H1 (cell line): ENCODE results near the gene LIN54. TPM values are rescaled to one million over a fixed set of nuclear protein-coding genes. Genes with fewer than 3 reads are reported as not detected.

Source experiments
- CTCF ChIA-PET: fragments of 300-600 bp; sonication (Branson Sonifier 250); formaldehyde crosslinking; loops from one replicate; lab custom pipeline; 2021; ENCODE audit not compliant: partially characterized antibody; lab: Charles Lee
- POLR2A ChIA-PET: fragments of 300-600 bp; sonication (Branson Sonifier 250); formaldehyde crosslinking; loops from one replicate; lab custom pipeline; 2021; ENCODE audit warnings: inconsistent platforms; ENCODE audit not compliant: partially characterized antibody; lab: Charles Lee
- DNase-seq, 2 experiments: peaks; one replicate each; pipeline versions ENCODE4 v3.0.0 to v3.0.0-alpha.2; 2010 to 2022; ENCODE audit warnings: low spot score in 2 of 2, low read depth in 1 of 2, mixed read lengths in 1 of 2
- FAIRE-seq: peaks from 2 replicates; lab custom pipeline; 2011; peaks lifted over from hg19 to GRCh38; lab: Jason Lieb, UNC
- H2AFZ ChIP-seq: 2 replicates; pipeline ENCODE4 v1.8.1; 2012; ENCODE audit warnings: low read length, inconsistent platforms
- H2AK5ac ChIP-seq: 2 replicates; pipeline ENCODE4 v1.6.1; 2013; ENCODE audit warnings: low read depth, low read length
- H2BK120ac ChIP-seq: replicated peaks from 2 replicates; pipeline ENCODE3; 2013; ENCODE audit warnings: low read depth, low read length, inconsistent platforms
- H2BK12ac ChIP-seq: 2 replicates; pipeline ENCODE4 v1.6.1; 2013; ENCODE audit warnings: low read depth, low read length
- H2BK15ac ChIP-seq: 2 replicates; pipeline ENCODE4 v1.6.1; 2013; ENCODE audit warnings: low read length
- H2BK20ac ChIP-seq: 2 replicates; pipeline ENCODE4 v1.6.1; 2013; ENCODE audit warnings: low read length
- H2BK5ac ChIP-seq: 2 replicates; pipeline ENCODE4 v1.6.1; 2013; ENCODE audit warnings: low read depth, low read length
- H3K14ac ChIP-seq: 2 replicates; pipeline ENCODE4 v1.6.1; 2013; ENCODE audit warnings: inconsistent platforms; ENCODE audit not compliant: insufficient read length
- H3K18ac ChIP-seq: 2 replicates; pipeline ENCODE4 v1.6.1; 2013; ENCODE audit warnings: low read length; ENCODE audit errors: extremely low read depth
- H3K23ac ChIP-seq: 2 replicates; pipeline ENCODE4 v1.6.1; 2013; ENCODE audit warnings: inconsistent platforms; ENCODE audit not compliant: insufficient read length
- H3K23me2 ChIP-seq: 2 replicates; pipeline ENCODE4 v1.6.1; 2013; ENCODE audit warnings: low read depth, low read length
- H3K27ac ChIP-seq: 2 replicates; pipeline ENCODE4 v1.6.1; 2011; ENCODE audit warnings: low read depth, low read length, inconsistent platforms
- H3K27me3 ChIP-seq, 4 experiments: replicated peaks in 1 of 4; 1 replicate in 1 of 4; 2 replicates in 3 of 4; pipeline versions ENCODE4 v1.6.1 to v1.8.1; 2011 to 2013; ENCODE audit warnings: low read length in 3 of 4, mild to moderate bottlenecking in 3 of 4, inconsistent platforms in 2 of 4, mixed read lengths in 2 of 4, moderate library complexity in 1 of 4; ENCODE audit not compliant: control insufficient read depth in 3 of 4, insufficient read depth in 3 of 4; ENCODE audit errors: extremely low read depth in 1 of 4
- H3K36me3 ChIP-seq, 4 experiments: 2 replicates each; pipeline versions ENCODE4 v1.6.1 to v1.8.1; 2011 to 2013; ENCODE audit warnings: mild to moderate bottlenecking in 4 of 4, low read length in 3 of 4, moderate library complexity in 2 of 4, control low read depth in 1 of 4, inconsistent platforms in 1 of 4; ENCODE audit not compliant: insufficient read depth in 4 of 4, control insufficient read depth in 2 of 4
- H3K4ac ChIP-seq: replicated peaks from 2 replicates; pipeline ENCODE3; 2013; ENCODE audit warnings: low read length, low read depth, mixed read lengths, inconsistent platforms; ENCODE audit not compliant: insufficient read length
- H3K4me1 ChIP-seq, 4 experiments: replicated peaks in 1 of 4; 1 replicate in 1 of 4; 2 replicates in 3 of 4; pipeline versions ENCODE4 v1.6.1 to v1.8.1; 2011 to 2013; ENCODE audit warnings: low read length in 3 of 4, inconsistent platforms in 2 of 4, mixed read lengths in 1 of 4; ENCODE audit not compliant: insufficient read depth in 4 of 4, control insufficient read depth in 3 of 4
- H3K4me2 ChIP-seq, 2 experiments: 2 replicates each; pipeline versions ENCODE4 v1.6.1 to v1.8.1; 2011 to 2013; ENCODE audit warnings: low read depth in 2 of 2, low read length in 2 of 2, control low read depth in 1 of 2, inconsistent platforms in 1 of 2, mild to moderate bottlenecking in 1 of 2; ENCODE audit not compliant: insufficient read depth in 1 of 2
- H3K4me3 ChIP-seq, 4 experiments: fragments of 200-600, 300-600 bp in 1 of 4; sonication (generic), shearing (Covaris generic), sonication (Bioruptor Twin) in 1 of 4; 2 replicates each; pipeline versions ENCODE4 v1.5.1 to v1.8.1; 2011 to 2016; ENCODE audit warnings: low read length in 4 of 4, low read depth in 3 of 4, control low read depth in 2 of 4, inconsistent platforms in 2 of 4, mild to moderate bottlenecking in 2 of 4, mixed read lengths in 1 of 4, moderate library complexity in 1 of 4; ENCODE audit not compliant: insufficient read depth in 2 of 4; ENCODE audit errors: extremely low read depth in 1 of 4
- H3K56ac ChIP-seq: replicated peaks from 2 replicates; pipeline ENCODE3; 2013; ENCODE audit warnings: low read depth, mild to moderate bottlenecking, mixed read lengths, low read length, inconsistent platforms; ENCODE audit not compliant: insufficient read length
- H3K79me1 ChIP-seq: 2 replicates; pipeline ENCODE4 v1.6.1; 2013; ENCODE audit warnings: low read depth, low read length, control low read depth
- H3K79me2 ChIP-seq, 2 experiments: 2 replicates each; pipeline versions ENCODE4 v1.6.1 to v1.8.1; 2012 to 2013; ENCODE audit warnings: low read length in 2 of 2, mild to moderate bottlenecking in 2 of 2, inconsistent platforms in 1 of 2; ENCODE audit not compliant: insufficient read depth in 2 of 2, control insufficient read depth in 1 of 2
- H3K9ac ChIP-seq, 4 experiments: replicated peaks in 1 of 4; 1 replicate in 1 of 4; 2 replicates in 3 of 4; pipeline versions ENCODE4 v1.6.1 to v1.8.1; 2011 to 2013; ENCODE audit warnings: low read depth in 3 of 4, low read length in 3 of 4, control low read depth in 2 of 4, mild to moderate bottlenecking in 2 of 4, moderate library complexity in 2 of 4, inconsistent platforms in 1 of 4; ENCODE audit errors: extremely low read depth in 1 of 4
- H3K9me3 ChIP-seq, 2 experiments: 2 replicates each; pipeline versions ENCODE4 v1.6.1 to v1.8.1; 2012 to 2013; ENCODE audit warnings: mild to moderate bottlenecking in 2 of 2, moderate library complexity in 2 of 2, control low read depth in 1 of 2, inconsistent platforms in 1 of 2, low read depth in 1 of 2, low read length in 1 of 2, mixed read lengths in 1 of 2; ENCODE audit not compliant: insufficient read depth in 2 of 2
- H4K20me1 ChIP-seq, 2 experiments: replicated peaks in 1 of 2; 2 replicates each; pipeline versions ENCODE3 to v1.8.1; 2011 to 2013; ENCODE audit warnings: inconsistent platforms in 2 of 2, low read length in 2 of 2, mild to moderate bottlenecking in 1 of 2; ENCODE audit not compliant: insufficient read depth in 2 of 2, control insufficient read depth in 1 of 2
- H4K5ac ChIP-seq: 2 replicates; pipeline ENCODE4 v1.6.1; 2013; ENCODE audit warnings: low read length, low read depth, mixed read lengths, inconsistent platforms; ENCODE audit not compliant: insufficient read length
- H4K8ac ChIP-seq: 2 replicates; pipeline ENCODE4 v1.8.0; 2013; ENCODE audit warnings: mild to moderate bottlenecking, moderate library complexity, low read length, inconsistent platforms; ENCODE audit not compliant: insufficient read depth; ENCODE audit errors: extremely low read depth
- H4K91ac ChIP-seq: replicated peaks from 2 replicates; pipeline ENCODE3; 2013; ENCODE audit warnings: low read length, mixed read lengths, inconsistent platforms; ENCODE audit not compliant: insufficient read length
- SIX5 ChIP-seq: IDR thresholded peaks from 2 replicates; pipeline ENCODE4 v1.6.1; 2011; ENCODE audit warnings: mild to moderate bottlenecking, low read depth, low read length
- TBP ChIP-seq: IDR thresholded peaks from 2 replicates; pipeline ENCODE4 v1.6.1; 2011; ENCODE audit warnings: low read depth, low read length, improper control_type of control experiment
- WGBS, 2 experiments: shearing (Covaris generic) in 1 of 2; methylation state at CpG; one replicate each; pipeline versions ENCODE4 v1.1.6 to v1.1.7; 2013 to 2015; ENCODE audit warnings: low lambda C conversion rate in 2 of 2, mixed read lengths in 2 of 2, inconsistent platforms in 1 of 2, low coverage in 1 of 2, missing lambda C conversion rate in 1 of 2; ENCODE audit not compliant: insufficient replicate concordance in 2 of 2, insufficient coverage in 1 of 2, insufficient read length in 1 of 2; ENCODE audit errors: extremely low coverage in 1 of 2, missing lambda C conversion rate in 1 of 2; 5-methylcytosine and 5-hydroxymethylcytosine counted together
- polyA plus RNA-seq, 7 experiments: library from polyadenylated mRNA; depleted of rRNA in 3 of 7; stranded (reverse) in 5 of 7; unstranded in 2 of 7; fragments of >200 nt in 5 of 7; fragments of 200-250 nt in 2 of 7; gene quantifications; 1 replicate in 5 of 7; 2 replicates in 1 of 7; 4 replicates in 1 of 7; pipeline versions ENCODE4 v1.2.1 to v1.2.3, GENCODE V29; 2011 to 2013; ENCODE audit warnings: missing spikeins in 2 of 7, mixed read lengths in 2 of 7
- total RNA-seq: library from RNA; stranded (reverse); fragmentation: NEBNext Ultra II Directional; extraction: Animal tissue kit (Norgen Biotek cat#: 25700); gene quantifications from 2 replicates; pipeline ENCODE4 v1.2.1, GENCODE V29; 2021

Gene LIN54
- total and polyA plus RNA-seq, 2 of the 8 experiments (the other 6 are each of a cell fraction or from before 2014, with no cell fraction given): 5.7 to 11.1 TPM

- peak overlapping the region; percentile 88 for H2AFZ ChIP-seq
- peak overlapping the region; percentile 3 for H3K56ac ChIP-seq
- no peak overlapping the region for H3K27ac ChIP-seq
- no peaks in the 10 kb centered on the region for H3K36me3 ChIP-seq
- H2AK5ac ChIP-seq: no peak overlapping the region
- FAIRE-seq: no peak
- no peak overlapping the region for H2BK120ac ChIP-seq
- no peak overlapping the region for H3K4ac ChIP-seq
- no peak overlapping the region for H3K14ac ChIP-seq
- TF ChIP-seq SIX5: no peak
- TF ChIP-seq TBP: 0 out of 2 replicates have a peak, but pooled peaks have one; percentile 27
- no peak overlapping the region for H2BK5ac ChIP-seq
- H3K23me2 ChIP-seq: peaks cover 13% of the 10 kb centered on the region
- POLR2A ChIA-PET: interaction anchor here (0.6 to 2.0 kb wide), 10 partner anchors 8 to 526 kb away, joined by 3 to 20 read pairs (median 6); partner anchors contain the start of genes COPS4, COQ2 and THAP9
- peaks cover 0 to 12% of the 10 kb centered on the region in 2 experiments; a peak in 2 of 4 replicates for H3K79me2 ChIP-seq
- peak overlapping the region; percentile 72 to 87 for H3K4me2 ChIP-seq
- no peaks in the 10 kb centered on the region for H3K79me1 ChIP-seq
- no peak overlapping the region for H4K8ac ChIP-seq
- no peak overlapping the region for H3K18ac ChIP-seq
- H2BK15ac ChIP-seq: no peak overlapping the region
- no peaks in the 10 kb centered on the region for H3K9me3 ChIP-seq
- CTCF ChIA-PET: interaction anchor here (0.8 to 0.9 kb wide), 2 partner anchors 24 to 239 kb away, joined by 3 read pairs; no protein-coding TSS in a partner anchor
- H3K4me3 ChIP-seq: peak overlapping the region; percentile 44 to 98 (median 56); a peak in 7 of 8 replicates
- no peak overlapping the region for H2BK12ac ChIP-seq
- no peaks in the 10 kb centered on the region for H4K20me1 ChIP-seq
- no peak for DNase-seq
- H2BK20ac ChIP-seq: no peak overlapping the region
- H4K91ac ChIP-seq: no peak overlapping the region
- H3K9ac ChIP-seq: peak overlapping the region in 3 of 4 experiments; percentile 48 to 54 (median 51); a peak in 4 of 7 replicates
- peaks cover 0 to 6% (median 3%) of the 10 kb centered on the region in 4 experiments; a peak in 4 of 7 replicates for H3K27me3 ChIP-seq
- peak overlapping the region; percentile 47 for H4K5ac ChIP-seq
- 52% methylated on average over 13 of the region's 13 CpGs; no CpG with 5 or more reads in 1 of the 2 experiments for WGBS, 2 experiments
- H3K4me1 ChIP-seq: peaks cover 0 to 6% (median 3%) of the 10 kb centered on the region in 4 experiments; a peak in 3 of 7 replicates
- H3K23ac ChIP-seq: no peak overlapping the region
Observed at GRCh38 chr4:83013420-83013867, 2.8 kb upstream of the LIN54 start.
